Cardiac muscle cell (in vitro differentiated cells and primary cell): ENCODE data around the gene USB1. TPM values are rescaled to one million over a fixed set of nuclear protein-coding genes. Genes with fewer than 3 reads are reported as not detected.

Experiments
- DNase-seq, 2 donors: peaks; one replicate each; pipeline versions ENCODE4 v3.0.0 to v3.0.0-alpha.2; 2010 to 2017; ENCODE audit warnings: low read depth in 1 of 2, low spot score in 1 of 2
- H3K27ac ChIP-seq: fragments of 200-600 bp; sonication (generic); 2 replicates; pipeline ENCODE4 v1.5.1; 2016
- H3K27me3 ChIP-seq: fragments of 200-600 bp; sonication (generic); 2 replicates; pipeline ENCODE4 v1.6.0; 2016; ENCODE audit warnings: control low read depth
- H3K36me3 ChIP-seq: fragments of 200-600 bp; sonication (generic); 2 replicates; pipeline ENCODE4 v1.5.1; 2016; ENCODE audit warnings: control low read depth
- H3K4me1 ChIP-seq: fragments of 200-600 bp; sonication (generic); 2 replicates; pipeline ENCODE4 v1.8.1; 2017; ENCODE audit warnings: low read depth, mild to moderate bottlenecking, mixed run types
- H3K4me3 ChIP-seq: fragments of 200-600 bp; sonication (generic); 2 replicates; pipeline ENCODE4 v1.5.1; 2016; ENCODE audit warnings: mild to moderate bottlenecking
- H3K9me3 ChIP-seq: fragments of 200-600 bp; sonication (generic); 2 replicates; pipeline ENCODE4 v1.5.1; 2017; ENCODE audit warnings: low read depth, mild to moderate bottlenecking, control low read depth
- polyA plus RNA-seq: library from polyadenylated mRNA; unstranded; fragments of >200 nt; fragmentation: Nextera tagmentation; extraction: Ambion mirVana; gene quantifications from 2 replicates; pipeline ENCODE4 v1.2.1, GENCODE V29; 2016
- total RNA-seq: library from RNA; depleted of rRNA; stranded (reverse); fragments of >200 nt; gene quantifications from 2 replicates; pipeline ENCODE4 v1.2.3, GENCODE V29; 2016
- TF ChIP-seq, protein P1 (sequence below): IDR thresholded peaks from 2 replicates; pipeline ENCODE4 v1.5.1; 2012; ENCODE audit warnings: low read depth, mild to moderate bottlenecking, low read length

The USB1 gene
- total and polyA plus RNA-seq, 2 experiments from 2014 or later: 48.3 to 60.8 TPM

DNA sequence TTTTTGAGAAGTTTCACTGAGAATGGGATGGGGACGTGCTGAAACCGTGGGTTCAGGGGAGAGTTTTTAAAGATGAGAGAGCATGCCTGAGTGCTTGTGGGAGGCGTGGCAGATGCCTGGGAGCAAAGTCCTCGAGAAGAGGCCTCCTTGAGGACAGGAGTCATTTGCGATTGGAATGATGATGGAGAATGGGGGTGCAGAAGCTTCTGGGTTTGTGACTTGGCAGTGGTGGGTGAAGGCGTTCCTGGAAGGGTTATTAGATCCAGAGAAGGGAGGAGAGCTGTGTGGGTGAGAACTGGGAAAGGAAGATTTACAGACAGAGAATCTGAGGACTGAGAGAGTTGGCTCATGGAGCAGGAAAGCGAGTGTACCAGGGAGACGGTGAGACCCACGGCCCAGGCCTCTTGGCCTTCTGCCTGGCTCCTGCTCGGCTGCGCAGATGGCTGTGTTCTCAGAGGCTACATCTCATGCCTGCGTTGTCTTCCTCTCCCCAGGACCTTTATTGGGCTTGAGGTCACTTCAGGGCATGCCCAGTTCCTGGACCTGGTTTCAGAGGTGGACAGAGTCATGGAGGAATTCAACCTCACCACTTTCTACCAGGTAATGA is 15.7 kb downstream of the USB1 start:
- DNase-seq: no peak
- H3K27ac ChIP-seq: no peak overlapping the region
- no peaks in the 10 kb centered on the region for H3K27me3 ChIP-seq
- H3K9me3 ChIP-seq: no peaks in the 10 kb centered on the region
- H3K4me1 ChIP-seq: peaks cover 26% of the 10 kb centered on the region
- TF ChIP-seq, protein P1, sequence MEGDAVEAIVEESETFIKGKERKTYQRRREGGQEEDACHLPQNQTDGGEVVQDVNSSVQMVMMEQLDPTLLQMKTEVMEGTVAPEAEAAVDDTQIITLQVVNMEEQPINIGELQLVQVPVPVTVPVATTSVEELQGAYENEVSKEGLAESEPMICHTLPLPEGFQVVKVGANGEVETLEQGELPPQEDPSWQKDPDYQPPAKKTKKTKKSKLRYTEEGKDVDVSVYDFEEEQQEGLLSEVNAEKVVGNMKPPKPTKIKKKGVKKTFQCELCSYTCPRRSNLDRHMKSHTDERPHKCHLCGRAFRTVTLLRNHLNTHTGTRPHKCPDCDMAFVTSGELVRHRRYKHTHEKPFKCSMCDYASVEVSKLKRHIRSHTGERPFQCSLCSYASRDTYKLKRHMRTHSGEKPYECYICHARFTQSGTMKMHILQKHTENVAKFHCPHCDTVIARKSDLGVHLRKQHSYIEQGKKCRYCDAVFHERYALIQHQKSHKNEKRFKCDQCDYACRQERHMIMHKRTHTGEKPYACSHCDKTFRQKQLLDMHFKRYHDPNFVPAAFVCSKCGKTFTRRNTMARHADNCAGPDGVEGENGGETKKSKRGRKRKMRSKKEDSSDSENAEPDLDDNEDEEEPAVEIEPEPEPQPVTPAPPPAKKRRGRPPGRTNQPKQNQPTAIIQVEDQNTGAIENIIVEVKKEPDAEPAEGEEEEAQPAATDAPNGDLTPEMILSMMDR: no peak
- H3K36me3 ChIP-seq: no peaks in the 10 kb centered on the region
- H3K4me3 ChIP-seq: no peak overlapping the region

DNA sequence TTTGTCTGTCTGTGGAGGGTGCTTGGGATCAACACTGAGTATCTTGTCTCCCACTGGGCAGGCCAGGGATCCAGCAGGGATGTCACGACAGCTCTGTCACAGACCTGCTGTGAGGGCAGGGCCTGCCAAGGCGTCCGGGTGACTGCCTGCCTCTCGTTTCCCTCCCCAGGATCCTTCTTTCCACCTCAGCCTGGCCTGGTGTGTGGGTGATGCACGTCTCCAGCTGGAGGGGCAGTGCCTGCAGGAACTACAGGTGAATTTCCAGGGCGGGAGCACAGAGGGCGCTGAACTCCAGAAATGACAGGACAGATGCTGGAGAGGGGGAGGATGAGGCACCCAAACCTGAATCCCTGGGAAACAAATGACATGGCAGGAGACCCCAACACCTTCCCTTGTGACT is 17.6 kb downstream of the USB1 start:
- Histone ChIP-seq H3K4me3 (no peak overlapping the region), H3K4me1 (peaks cover 20% of the 10 kb centered on the region), H3K27ac (no peak overlapping the region), H3K27me3 (no peaks in the 10 kb centered on the region), H3K36me3 (no peaks in the 10 kb centered on the region), H3K9me3 (no peaks in the 10 kb centered on the region)
- TF ChIP-seq, protein P1: no peak
- no peak for DNase-seq

DNA sequence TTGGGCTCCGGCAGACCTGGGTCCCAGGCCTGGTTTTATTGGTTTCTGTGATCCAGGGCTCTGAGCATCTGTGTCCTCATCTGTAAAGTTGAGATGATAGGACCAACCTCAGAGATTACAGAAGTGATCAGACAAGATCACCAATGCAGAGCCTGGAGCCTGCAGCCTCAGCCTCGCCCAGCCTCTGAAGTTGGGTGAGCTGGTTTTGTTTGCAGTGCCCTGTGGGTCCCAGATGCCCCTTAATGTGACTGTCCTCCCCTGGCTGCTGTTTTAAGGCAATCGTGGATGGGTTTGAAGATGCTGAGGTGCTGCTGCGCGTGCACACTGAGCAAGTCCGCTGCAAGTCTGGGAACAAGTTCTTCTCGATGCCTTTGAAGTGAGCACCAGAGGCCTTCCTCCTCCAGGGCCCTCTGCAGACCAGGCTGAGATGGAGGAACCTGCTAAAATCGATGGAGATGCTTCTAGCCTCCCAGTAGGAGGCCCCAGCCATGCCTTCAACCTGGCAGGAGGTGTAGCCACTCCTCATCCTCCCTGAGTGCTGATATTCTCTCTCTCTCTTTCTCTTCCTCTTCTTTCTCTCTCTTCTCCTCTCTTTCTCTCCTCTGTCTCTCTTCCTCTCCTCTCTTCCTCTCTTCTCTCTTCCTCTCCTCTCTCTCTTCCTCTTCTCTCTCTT is 18.8 kb downstream of the USB1 start:
- no peak for DNase-seq
- no peaks in the 10 kb centered on the region for H3K27me3 ChIP-seq
- no peak overlapping the region for H3K4me3 ChIP-seq
- H3K27ac ChIP-seq: no peak overlapping the region
- TF ChIP-seq, protein P1: no peak
- peaks cover 27% of the 10 kb centered on the region for H3K4me1 ChIP-seq
- no peaks in the 10 kb centered on the region for H3K36me3 ChIP-seq
- H3K9me3 ChIP-seq: no peaks in the 10 kb centered on the region

DNA sequence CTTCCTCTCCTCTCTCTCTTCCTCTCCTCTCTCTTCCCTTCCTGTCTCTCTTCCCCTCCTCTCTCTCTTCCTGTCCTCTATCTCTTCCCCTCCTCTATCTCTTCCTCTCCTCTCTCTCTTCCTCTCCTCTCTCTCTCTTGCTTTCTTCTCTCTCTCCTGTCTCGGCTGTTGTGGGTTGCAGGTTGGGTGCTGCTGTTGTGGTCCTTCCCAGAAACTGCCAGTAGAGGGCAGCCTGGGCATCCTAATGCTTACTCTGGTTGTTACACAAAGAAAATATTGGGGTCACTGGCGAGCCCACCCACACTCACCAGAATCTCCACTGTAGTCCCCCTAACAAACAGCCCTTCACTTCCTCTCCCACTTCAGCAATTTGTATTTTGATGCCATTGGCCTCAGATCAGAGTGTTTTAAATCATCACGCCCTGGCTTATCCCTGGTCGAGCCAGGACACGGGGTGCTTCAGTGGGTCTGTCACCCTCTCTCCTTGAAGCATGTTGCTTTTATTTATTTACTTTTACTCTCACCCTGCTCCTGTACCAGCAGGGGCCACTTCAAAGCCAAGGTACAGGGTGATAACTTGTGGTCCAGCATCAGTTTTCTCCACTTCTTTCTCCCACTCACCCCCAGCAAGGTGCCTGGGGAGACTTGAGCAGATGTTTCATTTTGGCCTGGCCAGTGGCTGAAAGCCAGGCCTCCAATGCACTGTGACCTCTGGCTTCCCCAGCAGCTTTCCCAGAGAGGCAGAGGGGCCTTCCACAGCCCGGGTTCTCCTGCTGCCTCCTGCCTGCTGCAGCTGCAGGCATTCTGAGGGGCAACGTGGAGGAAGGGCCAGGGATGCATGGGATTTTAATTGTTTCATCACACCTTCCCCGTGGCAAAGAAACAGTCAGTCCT is 19.7 kb downstream of the USB1 start:
- no peak overlapping the region for H3K4me3 ChIP-seq
- H3K27ac ChIP-seq: peak overlapping the region; percentile 31
- TF ChIP-seq, protein P1: peak; percentile 79
- H3K9me3 ChIP-seq: no peaks in the 10 kb centered on the region
- H3K27me3 ChIP-seq: no peaks in the 10 kb centered on the region
- peaks cover 28% of the 10 kb centered on the region for H3K4me1 ChIP-seq
- DNase-seq: peak; percentile 59 to 64
- no peaks in the 10 kb centered on the region for H3K36me3 ChIP-seq

DNA sequence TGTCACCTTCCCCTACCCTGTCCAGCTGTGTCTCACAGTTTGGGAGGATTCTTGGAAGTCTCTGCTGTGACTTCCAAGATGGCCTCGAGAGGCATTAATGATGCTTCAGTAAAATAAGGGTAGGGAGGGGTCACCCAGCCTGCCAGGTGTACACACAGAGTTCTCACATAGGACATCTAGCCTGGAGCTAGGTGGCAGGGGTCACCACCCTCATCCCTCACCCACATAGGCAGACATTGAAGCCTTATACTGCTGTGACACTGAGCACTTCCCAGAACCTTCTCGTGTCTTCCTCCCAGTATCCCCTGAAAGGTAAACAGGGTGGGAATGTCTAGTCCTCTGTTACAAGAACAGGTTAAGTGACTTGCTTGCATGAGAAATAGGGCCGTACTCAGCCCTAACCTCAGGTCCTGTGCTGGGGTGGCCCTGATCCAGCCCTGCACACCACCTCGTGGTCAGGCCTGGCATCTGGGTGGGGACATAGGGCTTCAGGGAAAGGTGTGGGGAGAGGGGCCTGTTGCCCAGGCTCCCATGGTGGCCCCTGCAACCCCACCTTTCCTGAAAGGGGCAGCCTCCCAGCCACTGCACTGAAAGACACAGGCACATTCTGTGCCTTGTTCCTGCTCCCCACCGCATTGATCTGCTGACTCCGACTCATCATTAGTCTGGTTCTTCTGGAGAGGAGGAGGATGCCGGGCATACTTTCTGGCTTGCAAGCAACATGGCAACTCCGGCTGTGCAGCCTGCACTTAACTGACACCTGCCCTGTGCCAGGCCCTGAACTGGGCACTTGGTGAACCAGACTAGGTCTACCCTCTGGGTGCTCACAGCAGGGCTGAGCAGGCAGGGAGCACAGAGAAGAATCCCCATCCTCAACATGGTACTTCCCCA is 20.7 kb downstream of the USB1 start:
- no peaks in the 10 kb centered on the region for H3K36me3 ChIP-seq
- H3K4me3 ChIP-seq: no peak overlapping the region
- H3K27ac ChIP-seq: peak overlapping the region; percentile 31
- H3K4me1 ChIP-seq: peaks cover 28% of the 10 kb centered on the region
- TF ChIP-seq, protein P1: no peak
- H3K27me3 ChIP-seq: no peaks in the 10 kb centered on the region
- no peaks in the 10 kb centered on the region for H3K9me3 ChIP-seq
- DNase-seq: peak in 1 of 2 donors; percentile 22
